GM23248 (cell line): ENCODE results near the gene MAML2.

Experiments used
- EZH2 ChIP-seq: fragments of 200-600 bp; sonication (generic); IDR thresholded peaks from 2 replicates; pipeline ENCODE4 v1.6.1; 2018; ENCODE audit warnings: antibody characterized with exemption, mild to moderate bottlenecking; ENCODE audit not compliant: insufficient read depth, poor library complexity, severe bottlenecking
- EZH2phosphoT487 ChIP-seq: fragments of 200-600 bp; sonication (generic); IDR thresholded peaks from 2 replicates; pipeline ENCODE4 v1.6.1; 2018; ENCODE audit warnings: antibody characterized with exemption, moderate library complexity, mild to moderate bottlenecking, low read depth; ENCODE audit not compliant: insufficient read depth

- TF ChIP-seq EZH2: no peak
- no peak for TF ChIP-seq EZH2phosphoT487
Measured at GRCh38 chr11:96097844-96098421, 245.1 kb downstream of the MAML2 start.
